NCI-H69 (cell line): ENCODE measurements around the gene TBC1D2.
"Not testable (repeated sequence)": the region's sequence is repeated elsewhere in the genome, so short reads cannot be mapped to it uniquely, and the experiment has no call there.

Experiments used
- DNase-seq: peaks from one replicate; lab custom pipeline; 2025; lab: John Stamatoyannopoulos, UW

The TBC1D2 gene

GRCh38 chr9:98272083-98272482, 16.6 kb upstream of the TBC1D2 start:
- no peak for DNase-seq

DNA sequence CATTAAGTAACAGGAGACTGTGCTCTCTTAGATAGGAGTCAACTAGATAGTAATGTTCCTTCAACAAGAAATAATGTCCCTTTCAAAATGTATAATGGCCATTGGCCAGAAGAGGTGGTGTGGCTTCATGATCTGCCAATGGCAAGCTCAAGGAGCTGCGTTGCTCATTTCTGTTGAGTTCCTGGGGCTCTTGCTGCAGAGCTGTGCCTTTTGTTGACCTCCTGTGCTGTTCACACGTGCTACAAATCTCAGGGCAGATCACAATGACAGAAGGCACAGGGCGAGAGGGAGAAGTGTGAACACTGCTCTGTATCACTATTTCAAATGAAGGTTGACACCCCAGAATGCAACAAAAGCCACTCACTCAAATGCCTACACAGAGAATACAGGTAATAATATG, 16.0 kb upstream of the TBC1D2 start:
- DNase-seq = peak; percentile 24

- DNase-seq = not testable (repeated sequence)
Observed at GRCh38 chr9:98270284-98270683, 14.8 kb upstream of the TBC1D2 start.

- DNase-seq = not testable (repeated sequence)
Observed at GRCh38 chr9:98269652-98270051, 14.2 kb upstream of the TBC1D2 start.

GRCh38 chr9:98267556-98267955, 12.1 kb upstream of the TBC1D2 start:
- not testable (repeated sequence) for DNase-seq

- DNase-seq = no peak
Observed at GRCh38 chr9:98264516-98264915, 9.1 kb upstream of the TBC1D2 start.

DNA sequence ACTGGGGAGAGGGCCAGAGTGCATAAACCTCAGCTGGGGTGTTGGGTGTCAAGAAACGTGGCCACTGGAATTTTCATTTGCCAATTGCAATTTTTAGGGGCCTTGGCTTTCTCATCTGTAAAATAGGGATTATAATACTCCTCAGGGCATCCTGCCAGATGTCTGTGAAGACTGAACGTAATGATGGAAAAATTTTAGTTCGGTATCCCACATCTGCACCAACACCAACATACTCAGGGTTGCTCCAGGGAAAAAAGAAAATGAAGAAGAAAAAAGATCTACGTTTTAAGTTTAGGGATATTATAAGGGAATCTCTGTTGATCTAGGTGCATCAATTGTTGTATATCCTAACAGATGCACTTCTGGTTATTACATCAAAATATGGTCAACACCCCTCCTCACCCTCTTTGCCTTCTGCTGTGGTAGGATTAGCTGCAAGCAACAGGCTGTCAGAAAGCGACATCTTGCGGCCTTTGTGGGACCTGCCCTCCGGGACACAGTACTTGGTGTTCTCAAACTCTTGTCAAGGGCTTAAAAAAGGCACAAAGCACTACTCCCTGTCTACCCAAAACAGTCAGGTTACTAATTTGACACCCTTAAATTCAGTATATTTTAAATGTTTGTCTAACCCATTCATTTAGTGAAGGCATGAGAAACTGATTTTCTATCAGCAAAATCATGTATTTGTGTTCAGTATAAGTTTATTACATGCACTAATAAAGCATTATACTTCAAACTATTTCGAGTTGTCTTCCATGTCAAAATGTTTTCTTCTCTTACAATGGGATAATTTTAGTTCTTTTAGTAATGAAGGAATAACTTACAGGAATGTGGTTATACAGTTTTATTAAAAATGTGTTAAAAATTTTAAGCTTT, 8.3 kb upstream of the TBC1D2 start:
- DNase-seq = peak; percentile 90

- no peak for DNase-seq
Observed at GRCh38 chr9:98263080-98263479, 7.6 kb upstream of the TBC1D2 start.

DNA sequence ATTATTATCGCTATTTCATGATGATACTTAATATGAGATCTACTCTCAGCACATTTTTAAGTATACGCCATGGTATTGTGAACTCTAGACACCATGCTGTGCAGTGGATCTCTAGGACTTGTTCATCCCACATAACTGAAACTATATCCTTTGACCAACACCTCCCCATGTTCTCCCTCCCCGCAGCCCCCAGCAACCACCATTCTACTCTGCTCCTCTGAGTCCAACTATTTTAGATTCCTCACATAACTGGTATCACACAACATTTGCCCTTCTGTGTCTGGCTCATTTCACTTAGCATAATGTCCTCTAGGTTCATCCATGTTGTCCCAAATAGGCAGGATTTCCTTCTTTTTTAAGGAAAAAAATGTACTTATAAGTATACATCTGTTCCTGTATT, 6.6 kb upstream of the TBC1D2 start:
- no peak for DNase-seq

- DNase-seq = no peak
Observed at GRCh38 chr9:98260635-98261034, 5.2 kb upstream of the TBC1D2 start.

- no peak for DNase-seq
Observed at GRCh38 chr9:98259791-98260190, 4.3 kb upstream of the TBC1D2 start.

GRCh38 chr9:98256756-98257155, 1.3 kb upstream of the TBC1D2 start:
- peak; percentile 74 for DNase-seq

GRCh38 chr9:98255061-98255577, 330 bp downstream of the TBC1D2 start:
- peak; percentile 72 for DNase-seq

DNA sequence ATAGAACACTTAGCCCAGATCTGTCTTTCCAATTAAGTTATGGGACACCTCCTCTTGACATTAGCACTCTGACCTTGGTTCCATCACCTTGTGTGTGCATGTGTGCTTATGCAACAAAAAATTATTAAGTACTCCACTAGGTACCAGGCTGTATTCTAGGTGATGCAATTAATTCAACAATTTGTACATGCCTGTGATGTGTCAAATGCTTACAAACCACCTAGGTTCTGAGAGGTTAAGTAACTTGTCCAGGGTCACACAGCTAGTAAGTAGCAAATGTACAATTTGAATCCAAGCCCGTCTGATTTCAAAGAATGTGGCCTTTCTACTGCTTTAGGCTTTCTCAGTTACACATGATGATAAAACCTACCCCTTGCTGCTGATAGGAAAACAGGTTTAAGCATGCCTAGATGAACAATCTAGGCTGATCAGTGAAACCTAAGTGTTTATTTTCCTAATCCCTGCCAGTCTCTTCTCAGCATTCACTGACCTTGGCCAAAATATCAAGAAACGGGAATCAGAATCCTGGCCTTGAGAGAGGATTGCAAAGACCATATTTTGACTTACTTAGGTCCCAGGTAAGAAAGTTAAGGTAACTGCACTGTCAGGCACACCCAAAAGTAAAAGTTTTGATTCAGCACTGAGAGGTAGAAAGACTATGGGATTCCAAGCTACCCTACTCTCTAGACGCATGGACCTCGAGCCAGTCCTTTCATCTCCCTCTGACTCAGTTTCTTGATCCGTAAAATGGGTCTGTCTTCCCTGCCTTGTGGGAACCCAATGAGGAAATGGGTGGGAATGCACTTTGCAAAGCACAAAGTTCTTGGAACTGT, 1.0 kb downstream of the TBC1D2 start:
- no peak for DNase-seq

DNA sequence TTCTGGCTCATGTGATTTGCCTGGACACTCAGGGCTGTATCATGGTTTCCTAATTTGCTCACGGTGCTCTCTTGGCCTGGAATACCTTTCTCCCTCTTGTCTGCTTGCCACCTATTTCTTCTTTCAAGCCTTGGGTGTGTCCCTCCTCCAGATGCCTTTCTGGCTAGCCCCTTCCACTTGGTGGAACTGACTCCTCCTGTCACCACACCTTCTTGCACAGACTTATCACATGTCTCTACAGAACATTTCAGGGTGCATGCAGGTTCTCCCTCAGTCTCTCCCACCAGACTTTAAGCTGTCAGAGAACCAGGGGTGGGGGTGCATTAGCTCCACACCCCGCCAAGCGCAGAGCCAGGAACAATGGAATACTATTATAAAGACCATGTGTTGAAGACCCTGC, 1.9 kb downstream of the TBC1D2 start:
- DNase-seq = no peak

GRCh38 chr9:98251551-98251950, 3.9 kb downstream of the TBC1D2 start:
- peak; percentile 46 for DNase-seq

DNA sequence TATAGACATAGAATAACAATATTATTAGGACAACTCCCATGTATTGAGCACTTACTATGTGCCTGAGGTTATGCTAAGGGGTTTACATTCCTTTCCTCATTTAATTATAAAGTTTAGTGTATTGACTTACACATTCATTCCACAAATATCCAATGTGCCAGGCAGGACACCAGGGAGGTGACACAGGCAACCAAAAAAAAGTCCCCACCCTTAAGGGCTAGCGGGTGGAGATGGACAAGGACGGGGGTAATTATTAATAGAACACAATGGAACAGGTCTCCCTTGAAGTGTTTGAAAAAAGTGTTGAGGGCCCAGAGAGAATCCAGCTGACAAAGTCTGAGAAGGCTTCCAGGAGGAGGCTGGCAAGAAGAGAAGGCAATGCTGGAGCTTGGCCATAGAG, 5.7 kb downstream of the TBC1D2 start:
- no peak for DNase-seq

GRCh38 chr9:98248737-98249474, 6.5 kb downstream of the TBC1D2 start:
- DNase-seq = no peak

GRCh38 chr9:98247831-98248657, 7.4 kb downstream of the TBC1D2 start:
- DNase-seq = no peak

DNA sequence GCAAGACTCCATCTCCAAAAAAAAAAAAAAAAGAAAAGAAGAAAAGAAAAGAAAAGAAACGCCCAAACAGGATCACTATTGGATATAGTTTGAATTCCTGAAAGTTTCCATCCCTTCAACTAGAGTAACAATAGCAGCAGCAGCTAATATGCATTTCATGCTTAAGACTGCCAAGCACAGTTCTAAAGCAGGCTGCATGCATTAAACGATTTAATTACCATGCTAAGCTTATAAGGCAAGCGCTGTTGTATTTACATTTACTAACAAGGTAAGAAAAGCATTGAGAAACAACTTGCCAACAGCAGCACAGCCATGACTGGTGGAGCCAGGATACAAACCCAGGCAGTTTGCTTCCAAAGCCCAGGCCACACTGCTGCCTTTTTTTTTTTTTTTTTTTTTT, 13.0 kb downstream of the TBC1D2 start:
- no peak for DNase-seq
